Activated naive CD8-positive, alpha-beta T cell (primary cell): Measurements from ENCODE around the gene CEP97.
"Not testable (repeated sequence)": the region's sequence is repeated elsewhere in the genome, so short reads cannot be mapped to it uniquely, and the experiment has no call there.

Source experiments
- H3K27ac Mint-ChIP-seq: one replicate; pipeline ENCODE4 v1.8.0; 2021; ENCODE audit warnings: mixed read lengths
- H3K27me3 Mint-ChIP-seq: one replicate; pipeline ENCODE4 v1.8.0; 2021; ENCODE audit warnings: mixed read lengths
- H3K36me3 Mint-ChIP-seq: one replicate; pipeline ENCODE4 v1.8.0; 2021; ENCODE audit warnings: mixed read lengths
- H3K4me1 Mint-ChIP-seq: one replicate; pipeline ENCODE4 v1.8.0; 2021; ENCODE audit warnings: low read depth, mixed read lengths
- H3K4me3 Mint-ChIP-seq: one replicate; pipeline ENCODE4 v1.8.0; 2021; ENCODE audit warnings: mild to moderate bottlenecking, mixed read lengths
- H3K9me3 Mint-ChIP-seq: one replicate; pipeline ENCODE4 v1.8.0; 2021; ENCODE audit warnings: low read depth, mixed read lengths

Gene CEP97, protein sequence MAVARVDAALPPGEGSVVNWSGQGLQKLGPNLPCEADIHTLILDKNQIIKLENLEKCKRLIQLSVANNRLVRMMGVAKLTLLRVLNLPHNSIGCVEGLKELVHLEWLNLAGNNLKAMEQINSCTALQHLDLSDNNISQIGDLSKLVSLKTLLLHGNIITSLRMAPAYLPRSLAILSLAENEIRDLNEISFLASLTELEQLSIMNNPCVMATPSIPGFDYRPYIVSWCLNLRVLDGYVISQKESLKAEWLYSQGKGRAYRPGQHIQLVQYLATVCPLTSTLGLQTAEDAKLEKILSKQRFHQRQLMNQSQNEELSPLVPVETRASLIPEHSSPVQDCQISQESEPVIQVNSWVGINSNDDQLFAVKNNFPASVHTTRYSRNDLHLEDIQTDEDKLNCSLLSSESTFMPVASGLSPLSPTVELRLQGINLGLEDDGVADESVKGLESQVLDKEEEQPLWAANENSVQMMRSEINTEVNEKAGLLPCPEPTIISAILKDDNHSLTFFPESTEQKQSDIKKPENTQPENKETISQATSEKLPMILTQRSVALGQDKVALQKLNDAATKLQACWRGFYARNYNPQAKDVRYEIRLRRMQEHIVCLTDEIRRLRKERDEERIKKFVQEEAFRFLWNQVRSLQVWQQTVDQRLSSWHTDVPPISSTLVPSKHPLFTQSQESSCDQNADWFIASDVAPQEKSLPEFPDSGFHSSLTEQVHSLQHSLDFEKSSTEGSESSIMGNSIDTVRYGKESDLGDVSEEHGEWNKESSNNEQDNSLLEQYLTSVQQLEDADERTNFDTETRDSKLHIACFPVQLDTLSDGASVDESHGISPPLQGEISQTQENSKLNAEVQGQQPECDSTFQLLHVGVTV

DNA sequence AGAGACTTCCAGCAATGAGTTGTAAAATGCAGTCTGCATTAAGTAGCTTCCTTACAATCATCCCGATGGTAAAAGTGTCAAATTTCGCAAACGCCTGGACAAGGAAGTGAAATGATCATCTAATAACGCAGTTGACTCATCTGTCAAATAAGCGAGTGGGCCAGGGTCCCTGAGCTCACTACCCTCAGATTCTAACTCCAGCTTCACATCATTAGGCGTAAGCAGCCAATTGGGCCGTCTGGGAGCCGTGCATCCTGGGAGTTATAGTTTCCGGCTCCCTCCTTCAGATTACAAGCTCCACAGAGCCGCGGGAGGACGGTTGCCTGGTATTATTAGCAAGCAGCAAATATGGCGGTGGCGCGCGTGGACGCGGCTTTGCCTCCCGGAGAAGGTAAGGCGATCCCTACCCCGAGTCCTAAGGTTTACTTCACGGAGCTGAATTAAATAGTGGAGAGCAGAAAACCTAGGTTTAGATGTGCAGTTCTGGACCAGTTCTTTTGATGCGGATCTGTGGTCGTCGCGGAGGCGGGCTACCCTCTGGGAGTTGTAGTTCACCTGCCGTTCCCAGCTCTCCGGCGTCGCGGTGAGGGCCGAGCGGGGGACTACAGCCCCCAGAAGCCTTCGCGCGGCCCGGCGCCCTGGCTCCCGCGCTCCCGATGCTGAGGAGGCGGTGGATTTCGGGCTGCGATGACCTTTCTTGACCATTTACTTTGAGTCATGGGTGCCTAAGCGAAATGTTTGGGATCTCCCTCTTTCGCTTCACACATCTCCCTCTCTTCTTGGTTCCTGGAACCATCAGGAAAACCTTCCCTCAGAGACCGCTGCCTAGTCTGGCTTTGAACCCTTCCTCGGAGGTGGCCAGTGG, at the start of gene CEP97:
Gene CEP97 (plus strand): TSS at position 286 of the 865 bp plus-strand sequence. CDS start 63 bp downstream, at position 349.
- peaks cover 45% of the 10 kb centered on the region for H3K4me1 Mint-ChIP-seq
- H3K4me3 Mint-ChIP-seq, result peak within 1 kb of the TSS; percentile 97
- peak within 1 kb of the TSS; percentile 97 for H3K27ac Mint-ChIP-seq
- no peaks in the 10 kb centered on the region for H3K27me3 Mint-ChIP-seq
- H3K36me3 Mint-ChIP-seq, result peaks cover 6% of the 10 kb centered on the region
- H3K9me3 Mint-ChIP-seq, result no peaks in the 10 kb centered on the region

GRCh38 chr3:101675709-101676215, 48.7 kb upstream of the CEP97 start:
- Mint-ChIP-seq H3K4me3 (peak overlapping the region; percentile 97), H3K4me1 (peaks cover 52% of the 10 kb centered on the region), H3K27me3 (no peaks in the 10 kb centered on the region), H3K36me3 (peaks cover 7% of the 10 kb centered on the region), H3K9me3 (no peaks in the 10 kb centered on the region), H3K27ac (peak overlapping the region; percentile 95)

DNA sequence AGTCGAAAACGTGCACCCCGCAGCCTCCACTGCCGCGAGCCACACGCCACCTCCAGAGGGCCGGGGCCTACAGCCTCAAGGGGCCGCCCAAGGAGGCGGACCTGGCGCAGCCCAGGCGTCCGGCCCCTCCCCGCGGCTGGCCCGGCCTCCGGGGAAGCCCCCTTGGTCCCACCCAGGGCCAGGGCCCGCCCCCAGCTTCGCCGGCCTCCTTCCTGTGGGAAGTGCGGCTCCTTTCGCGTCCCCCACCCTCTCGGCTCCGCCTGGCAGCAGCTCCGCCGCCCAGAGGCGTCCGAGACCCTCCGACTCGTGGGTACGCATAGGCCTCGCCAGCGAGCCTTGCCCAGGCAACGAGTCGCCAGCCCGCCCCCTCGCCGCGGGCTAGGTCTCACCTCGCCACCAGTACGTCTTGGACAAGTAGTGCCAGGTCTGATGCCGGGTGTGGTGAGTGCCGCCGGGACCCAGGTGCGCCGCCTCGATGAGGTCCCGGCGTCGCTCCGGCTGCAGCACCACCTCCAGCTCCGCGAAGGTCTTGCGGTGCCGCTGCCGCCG, 48.1 kb upstream of the CEP97 start:
- peaks cover 6% of the 10 kb centered on the region for H3K36me3 Mint-ChIP-seq
- peak overlapping the region; percentile 96 for H3K27ac Mint-ChIP-seq
- H3K4me1 Mint-ChIP-seq, result peaks cover 54% of the 10 kb centered on the region
- H3K4me3 Mint-ChIP-seq, result peak overlapping the region; percentile 97
- H3K27me3 Mint-ChIP-seq, result no peaks in the 10 kb centered on the region
- no peaks in the 10 kb centered on the region for H3K9me3 Mint-ChIP-seq

DNA sequence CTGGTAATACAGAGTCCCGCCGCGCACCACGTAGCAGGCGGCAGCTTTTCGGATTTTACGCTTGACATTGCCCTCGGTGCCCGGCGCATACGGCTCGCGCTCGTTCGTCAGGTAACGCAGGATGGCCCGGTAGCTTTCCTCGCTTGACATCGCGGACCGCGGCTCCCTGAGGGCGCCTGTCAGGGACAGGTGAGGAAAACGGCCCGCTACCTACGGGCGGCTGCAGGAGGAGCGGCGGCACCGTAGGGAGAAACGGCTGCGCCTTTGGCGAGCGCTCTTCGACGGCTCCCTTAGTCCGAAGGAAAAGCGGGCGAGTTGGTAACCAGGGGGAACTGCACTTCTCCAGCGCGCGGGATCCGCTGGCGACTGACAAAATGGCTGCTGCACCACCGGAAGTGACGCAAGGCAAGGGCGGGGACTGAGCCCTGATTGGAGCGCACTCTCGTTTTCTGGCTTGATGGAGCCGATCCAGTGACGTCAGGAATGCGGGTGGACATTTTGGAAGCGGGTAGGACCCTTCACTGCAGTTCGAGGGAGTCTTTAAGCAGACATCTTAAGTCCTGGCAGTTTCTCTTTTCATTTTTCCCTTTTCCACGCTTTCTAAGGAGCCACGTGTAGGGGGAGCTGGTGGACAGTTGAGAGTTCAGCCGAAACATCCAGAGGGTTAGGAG, 47.5 kb upstream of the CEP97 start, which contains the start of gene ZBTB11:
Gene ZBTB11 (minus strand): TSS at position 368 of the 671 bp plus-strand sequence. CDS start 218 bp downstream, at position 150.
- Mint-ChIP-seq H3K27me3 (no peaks in the 10 kb centered on the region), H3K27ac (peak within 1 kb of the TSS; percentile 96), H3K9me3 (no peaks in the 10 kb centered on the region), H3K4me1 (peaks cover 54% of the 10 kb centered on the region), H3K36me3 (peaks cover 2% of the 10 kb centered on the region), H3K4me3 (peak within 1 kb of the TSS; percentile 97)

DNA sequence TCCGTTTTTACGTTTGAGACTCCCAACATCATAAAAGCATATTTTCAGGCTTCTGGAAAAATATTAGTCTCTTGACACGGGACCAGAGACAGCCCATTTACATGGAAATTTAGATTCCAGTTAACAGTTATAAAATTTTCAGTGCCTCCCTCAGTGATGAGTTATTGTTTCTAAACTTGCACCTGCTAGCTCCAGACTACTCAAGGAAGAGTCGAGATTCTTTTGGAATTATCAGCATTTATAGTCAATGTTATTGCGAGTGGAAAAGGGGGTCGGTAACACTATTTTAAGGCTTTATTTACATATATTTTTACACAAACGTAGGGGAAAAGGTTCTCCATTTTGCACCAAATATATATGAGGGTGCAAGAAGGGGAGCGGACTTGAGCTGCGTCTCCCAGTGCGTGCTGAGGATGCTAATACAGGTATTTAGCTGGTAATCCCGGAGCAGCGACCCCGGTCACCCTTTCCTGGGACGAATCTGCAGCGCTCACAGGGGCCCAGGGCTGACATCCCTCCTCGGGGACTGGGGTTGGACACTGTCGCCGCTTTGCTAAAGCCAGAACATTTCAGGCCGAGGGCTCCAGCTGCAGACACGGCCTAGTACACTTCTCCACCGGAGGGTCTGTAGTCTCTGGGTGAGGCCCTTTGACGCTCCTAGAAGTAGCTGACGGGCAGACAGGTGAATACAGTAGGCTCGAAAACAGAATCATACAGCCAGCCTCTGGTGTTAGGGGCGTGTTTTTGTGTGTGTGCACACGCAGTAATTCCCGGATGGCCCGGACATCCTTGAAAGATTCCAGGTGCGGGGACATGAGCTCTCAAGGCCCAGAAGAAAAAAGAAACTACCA, 46.8 kb upstream of the CEP97 start:
- peak overlapping the region; percentile 96 for H3K27ac Mint-ChIP-seq
- peak overlapping the region; percentile 97 for H3K4me3 Mint-ChIP-seq
- H3K9me3 Mint-ChIP-seq, result no peaks in the 10 kb centered on the region
- no peaks in the 10 kb centered on the region for H3K27me3 Mint-ChIP-seq
- H3K36me3 Mint-ChIP-seq, result peaks cover 6% of the 10 kb centered on the region
- peaks cover 53% of the 10 kb centered on the region for H3K4me1 Mint-ChIP-seq

GRCh38 chr3:101678837-101679236, 45.6 kb upstream of the CEP97 start:
- not testable (repeated sequence) for H3K9me3 Mint-ChIP-seq, H3K36me3 Mint-ChIP-seq, H3K27me3 Mint-ChIP-seq, H3K4me3 Mint-ChIP-seq
- H3K27ac Mint-ChIP-seq, result peak overlapping the region; percentile 41
- peaks cover 50% of the 10 kb centered on the region for H3K4me1 Mint-ChIP-seq

GRCh38 chr3:101680466-101680865, 43.9 kb upstream of the CEP97 start:
- H3K4me3 Mint-ChIP-seq, result no peak overlapping the region
- H3K4me1 Mint-ChIP-seq, result peaks cover 44% of the 10 kb centered on the region
- peaks cover 13% of the 10 kb centered on the region for H3K36me3 Mint-ChIP-seq
- peak overlapping the region; percentile 72 for H3K27ac Mint-ChIP-seq
- H3K27me3 Mint-ChIP-seq, result no peaks in the 10 kb centered on the region
- no peaks in the 10 kb centered on the region for H3K9me3 Mint-ChIP-seq

DNA sequence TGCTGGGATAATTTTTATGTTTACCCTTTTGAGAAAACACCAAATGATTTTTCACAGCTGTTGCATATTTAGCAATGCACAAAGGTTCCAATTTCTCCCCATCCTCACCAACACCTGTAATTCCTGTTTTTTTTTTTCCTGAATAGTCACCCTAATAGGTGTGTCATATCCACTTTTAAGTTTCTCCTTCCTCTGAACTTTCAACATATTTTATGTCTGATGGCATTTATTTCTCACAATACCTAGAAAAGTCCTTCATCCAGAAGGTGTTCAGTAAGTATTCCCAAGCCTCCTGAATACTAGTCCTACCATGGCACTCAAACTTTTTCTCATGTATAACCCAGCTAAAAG, 39.4 kb upstream of the CEP97 start:
- Mint-ChIP-seq H3K27me3 (no peaks in the 10 kb centered on the region), H3K4me1 (peaks cover 46% of the 10 kb centered on the region), H3K27ac (peak overlapping the region; percentile 100), H3K9me3 (no peaks in the 10 kb centered on the region), H3K4me3 (peak overlapping the region; percentile 100), H3K36me3 (peaks cover 22% of the 10 kb centered on the region)

- peaks cover 47% of the 10 kb centered on the region for H3K4me1 Mint-ChIP-seq
- peak overlapping the region; percentile 100 for H3K27ac Mint-ChIP-seq
- H3K4me3 Mint-ChIP-seq, result peak overlapping the region; percentile 100
- no peaks in the 10 kb centered on the region for H3K27me3 Mint-ChIP-seq
- H3K36me3 Mint-ChIP-seq, result peaks cover 20% of the 10 kb centered on the region
- H3K9me3 Mint-ChIP-seq, result no peaks in the 10 kb centered on the region
Measured at GRCh38 chr3:101685870-101686307, 38.5 kb upstream of the CEP97 start.

GRCh38 chr3:101687142-101687931, 37.1 kb upstream of the CEP97 start:
- H3K4me3 Mint-ChIP-seq, result peak overlapping the region; percentile 100
- peak overlapping the region; percentile 100 for H3K27ac Mint-ChIP-seq
- no peaks in the 10 kb centered on the region for H3K27me3 Mint-ChIP-seq
- H3K36me3 Mint-ChIP-seq, result peaks cover 19% of the 10 kb centered on the region
- H3K9me3 Mint-ChIP-seq, result no peaks in the 10 kb centered on the region
- peaks cover 38% of the 10 kb centered on the region for H3K4me1 Mint-ChIP-seq

DNA sequence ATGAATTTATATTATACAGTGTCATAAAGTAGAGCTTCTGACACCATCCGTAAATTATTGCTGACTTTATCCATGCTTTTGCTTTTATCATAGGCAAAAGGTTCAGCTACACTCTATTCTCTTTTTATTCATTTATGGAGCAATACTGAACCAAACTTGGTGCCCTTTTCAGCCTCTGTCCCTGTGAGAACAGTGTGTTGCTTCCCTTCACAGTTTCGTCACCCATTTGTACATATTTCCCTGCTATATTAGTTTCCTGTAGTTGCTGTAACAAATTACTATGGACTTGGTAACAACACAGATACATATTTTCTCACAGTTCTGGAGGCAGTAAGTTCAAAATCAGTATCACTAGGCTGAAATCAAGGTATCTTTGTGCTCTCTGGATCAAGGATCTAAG, 35.1 kb upstream of the CEP97 start:
- H3K36me3 Mint-ChIP-seq, result peaks cover 16% of the 10 kb centered on the region
- H3K9me3 Mint-ChIP-seq, result no peaks in the 10 kb centered on the region
- H3K27ac Mint-ChIP-seq, result peak overlapping the region; percentile 41
- H3K4me1 Mint-ChIP-seq, result peaks cover 29% of the 10 kb centered on the region
- no peaks in the 10 kb centered on the region for H3K27me3 Mint-ChIP-seq
- no peak overlapping the region for H3K4me3 Mint-ChIP-seq

DNA sequence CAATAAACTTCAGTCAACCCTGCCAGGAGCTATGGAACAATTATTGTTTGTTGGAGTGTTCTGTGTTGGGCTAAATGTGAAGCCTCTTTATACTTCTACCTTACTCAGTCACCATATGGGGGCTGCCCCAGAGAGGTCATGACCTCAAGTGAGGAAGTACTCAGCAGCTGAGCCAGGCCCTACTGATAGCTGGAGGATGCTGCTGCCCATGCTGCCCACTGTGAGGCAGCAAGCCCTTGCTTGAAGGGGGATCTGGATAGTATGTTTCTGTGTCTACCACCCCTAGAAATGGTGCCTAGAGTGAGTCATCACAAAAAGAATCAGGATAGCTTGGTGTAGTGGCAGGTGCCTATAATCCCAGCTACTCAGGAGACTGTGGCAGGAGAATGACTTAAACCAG, 33.4 kb upstream of the CEP97 start:
- no peaks in the 10 kb centered on the region for H3K27me3 Mint-ChIP-seq
- no peaks in the 10 kb centered on the region for H3K9me3 Mint-ChIP-seq
- H3K4me3 Mint-ChIP-seq, result no peak overlapping the region
- peaks cover 24% of the 10 kb centered on the region for H3K4me1 Mint-ChIP-seq
- peaks cover 3% of the 10 kb centered on the region for H3K36me3 Mint-ChIP-seq
- peak overlapping the region; percentile 75 for H3K27ac Mint-ChIP-seq
